Panc1 (cell line): ENCODE results near the gene ISOC2. TPM values are rescaled to one million over a fixed set of nuclear protein-coding genes. Genes with fewer than 3 reads are reported as not detected.

Source experiments
- ATAC-seq: fragments of 200-7000 bp; cut with Tn5 transposase; 2 replicates; pipeline ENCODE4 v1.9.1; 2020; ENCODE audit warnings: mild to moderate bottlenecking, moderate library complexity
- BruUV-seq: library from RNA; stranded (reverse); fragments of 400-500 nt; replicated peaks from 2 replicates; lab custom pipeline; 2021; lab: Mats Ljungman, UMichigan
- CTCF ChIA-PET: fragments of 300-600 bp; sonication (Branson Sonifier 250); formaldehyde crosslinking; loops from one replicate; lab custom pipeline; 2022; ENCODE audit warnings: antibody characterized with exemption; lab: Charles Lee
- POLR2A ChIA-PET: fragments of 300-600 bp; sonication (Branson Sonifier 250); formaldehyde crosslinking; loops from one replicate; lab custom pipeline; 2022; ENCODE audit warnings: antibody characterized with exemption; lab: Charles Lee
- DNase-seq: peaks from one replicate; pipeline ENCODE4 v3.0.0-alpha.2; 2010; ENCODE audit warnings: low read depth, low spot score
- H3K27ac ChIP-seq: 2 replicates; pipeline ENCODE4 v1.5.1; 2011; ENCODE audit warnings: mild to moderate bottlenecking, low read length, inconsistent platforms
- H3K27me3 ChIP-seq: fragments of 200-500 bp; sonication (Bioruptor generic); 2 replicates; pipeline ENCODE4 v1.6.0; 2014; ENCODE audit warnings: low read length, inconsistent platforms; ENCODE audit not compliant: control insufficient read depth, insufficient read depth
- H3K36me3 ChIP-seq: fragments of 200-500 bp; sonication (Bioruptor generic); 2 replicates; pipeline ENCODE4 v1.5.1; 2014; ENCODE audit warnings: inconsistent platforms, mild to moderate bottlenecking, low read length, moderate library complexity; ENCODE audit not compliant: control insufficient read depth, insufficient read depth
- H3K4me1 ChIP-seq: 2 replicates; pipeline ENCODE4 v1.5.1; 2011; ENCODE audit warnings: inconsistent platforms, mild to moderate bottlenecking, low read length, moderate library complexity; ENCODE audit not compliant: control insufficient read depth, insufficient read depth
- H3K4me3 ChIP-seq, 2 experiments: 2 replicates each; pipeline ENCODE4 v1.5.1; 2011 to 2012; ENCODE audit warnings: low read depth in 2 of 2, low read length in 2 of 2, mild to moderate bottlenecking in 2 of 2, inconsistent platforms in 1 of 2, moderate library complexity in 1 of 2
- H3K9me3 ChIP-seq: fragments of 200-500 bp; sonication (Bioruptor generic); 2 replicates; pipeline ENCODE4 v1.5.1; 2014; ENCODE audit warnings: low read depth, mild to moderate bottlenecking, inconsistent platforms, low read length, moderate library complexity; ENCODE audit not compliant: control insufficient read depth, insufficient read depth
- CTCF ChIP-seq: fragments of 450-650 bp; IDR thresholded peaks from 2 replicates; pipeline ENCODE4 v1.5.1; 2017; ENCODE audit warnings: mild to moderate bottlenecking
- POLR2AphosphoS5 ChIP-seq: IDR thresholded peaks from 2 replicates; pipeline ENCODE4 v1.6.1; 2012; ENCODE audit warnings: mild to moderate bottlenecking, low read depth, low read length, moderate library complexity
- REST ChIP-seq, 2 experiments: IDR thresholded peaks; 2 replicates each; pipeline ENCODE4 v1.6.1; 2011 to 2012; ENCODE audit warnings: low read depth in 2 of 2, control low read depth in 1 of 2, low read length in 1 of 2, mild to moderate bottlenecking in 1 of 2, moderate library complexity in 1 of 2; ENCODE audit not compliant: insufficient read depth in 1 of 2
- SIN3A ChIP-seq: IDR thresholded peaks from 2 replicates; pipeline ENCODE4 v1.6.1; 2012; ENCODE audit warnings: low read depth, mild to moderate bottlenecking, low read length, moderate library complexity, borderline replicate concordance; ENCODE audit not compliant: insufficient read depth
- TCF7L2 ChIP-seq: IDR thresholded peaks from 2 replicates; pipeline ENCODE4 v1.6.1; 2011; ENCODE audit warnings: mild to moderate bottlenecking, low read depth, low read length, inconsistent platforms
- in situ Hi-C: cut with HindIII; loops from 2 replicates; pipeline ENCODE4 v1.10.0; 2016; ENCODE audit warnings: low sequenced_read_pairs, low pct_unique_long_range_greater_than_20kb
- intact Hi-C: fragments of 100-400 bp; cut with micrococcal nuclease; formaldehyde crosslinking; loops from one replicate; pipeline ENCODE4 v1.10.0; 2022; ENCODE audit not compliant: unreplicated experiment
- total RNA-seq: library from RNA; stranded (reverse); gene quantifications from one replicate; pipeline ENCODE4 v1.2.1, GENCODE V29; 2021; ENCODE audit not compliant: unreplicated experiment

ISOC2 gene
- total RNA-seq, 1 experiment from 2014 or later, result 150 TPM

- no peaks in the 10 kb centered on the region for H3K9me3 ChIP-seq
- no peaks in the 10 kb centered on the region for H3K27me3 ChIP-seq
- TF ChIP-seq POLR2AphosphoS5 (no peak), SIN3A (no peak), REST (IDR thresholded peaks at IDR 0.05; ENCODE audit: insufficient read depth in 1 of 2, low read depth in 2 of 2, low read length in 1 of 2) (no peak), TCF7L2 (no peak), CTCF (no peak)
- H3K4me3 ChIP-seq, result no peak overlapping the region
- ChIA-PET POLR2A (no interaction called here), CTCF (no interaction called here)
- H3K36me3 ChIP-seq, result no peaks in the 10 kb centered on the region
- BruUV-seq, result no TSS peak
- H3K4me1 ChIP-seq, result no peaks in the 10 kb centered on the region
- ATAC-seq (no peak), DNase-seq (no peak)
- in situ Hi-C loops (no loop called here), intact Hi-C loops (no loop called here)
- no peak overlapping the region for H3K27ac ChIP-seq
These were observed 40.9 kb upstream of the ISOC2 start for GRCh38 chr19:55502197-55502952.

- in situ Hi-C loops, result no loop called here
- POLR2A ChIA-PET, result no interaction called here
- no TSS peak for BruUV-seq
- TF ChIP-seq REST (IDR thresholded peaks at IDR 0.05; ENCODE audit: insufficient read depth in 1 of 2, low read depth in 2 of 2, low read length in 1 of 2), result no peak
- TF ChIP-seq POLR2AphosphoS5, result no peak
- no peak for TF ChIP-seq TCF7L2
- no peak for TF ChIP-seq SIN3A
- TF ChIP-seq CTCF, result no peak
- ATAC-seq (no peak), DNase-seq (no peak)
- Histone ChIP-seq H3K36me3 (no peaks in the 10 kb centered on the region), H3K9me3 (no peaks in the 10 kb centered on the region), H3K4me3 (no peak overlapping the region), H3K27me3 (no peaks in the 10 kb centered on the region), H3K27ac (no peak overlapping the region), H3K4me1 (no peaks in the 10 kb centered on the region)
- intact Hi-C loops, result no loop called here
- CTCF ChIA-PET, result no interaction called here
These were observed 39.0 kb upstream of the ISOC2 start for GRCh38 chr19:55500368-55500952.
